ENCODE data around the gene SPG21.

SPG21 gene

GRCh38 chr15:64959128-64959527 lies 30.6 kb downstream of the SPG21 start:
- no peak overlapping the region for H3K4me3 ChIP-seq (replicated peaks in 1 of 2; ENCODE audit: low read depth in 2 of 2, low read length in 2 of 2)
- TF ChIP-seq CTCF (IDR thresholded peaks at IDR 0.05; ENCODE audit: low read depth, low read length) = no peak
- no peak for DNase-seq (ENCODE audit: low read depth in 2 of 2)

GRCh38 chr15:64954395-64954794 lies 35.3 kb downstream of the SPG21 start:
- TF ChIP-seq CTCF (IDR thresholded peaks at IDR 0.05; ENCODE audit: low read depth, low read length) = no peak

GRCh38 chr15:64951777-64952418 lies 37.8 kb downstream of the SPG21 start:
- no peak for TF ChIP-seq CTCF (IDR thresholded peaks at IDR 0.05; ENCODE audit: low read depth, low read length)
- H3K4me3 ChIP-seq (replicated peaks in 1 of 2; ENCODE audit: low read depth in 2 of 2, low read length in 2 of 2) = no peak overlapping the region
- no peak for DNase-seq (ENCODE audit: low read depth in 2 of 2)

More at GRCh38 chr15:64954395-64954794, 35.3 kb downstream of the SPG21 start:
- no peak overlapping the region for H3K4me3 ChIP-seq (replicated peaks in 1 of 2; ENCODE audit: low read depth in 2 of 2, low read length in 2 of 2)
- DNase-seq (ENCODE audit: low read depth in 2 of 2) = no peak

- H3K4me3 ChIP-seq (replicated peaks in 1 of 2; ENCODE audit: low read depth in 2 of 2, low read length in 2 of 2) = no peak overlapping the region
- no peak for DNase-seq (ENCODE audit: low read depth in 2 of 2)
- no peak for TF ChIP-seq CTCF (IDR thresholded peaks at IDR 0.05; ENCODE audit: low read depth, low read length)
Measured at GRCh38 chr15:64950888-64951287, 38.8 kb downstream of the SPG21 start.

GRCh38 chr15:64949383-64950186 lies 40.1 kb downstream of the SPG21 start:
- DNase-seq (ENCODE audit: low read depth in 2 of 2) = no peak
- TF ChIP-seq CTCF (IDR thresholded peaks at IDR 0.05; ENCODE audit: low read depth, low read length) = no peak
- no peak overlapping the region for H3K4me3 ChIP-seq (replicated peaks in 1 of 2; ENCODE audit: low read depth in 2 of 2, low read length in 2 of 2)

- no peak for TF ChIP-seq CTCF (IDR thresholded peaks at IDR 0.05; ENCODE audit: low read depth, low read length)
- no peak overlapping the region for H3K4me3 ChIP-seq (replicated peaks in 1 of 2; ENCODE audit: low read depth in 2 of 2, low read length in 2 of 2)
- no peak for DNase-seq (ENCODE audit: low read depth in 2 of 2)
Measured at GRCh38 chr15:64948916-64949315, 40.8 kb downstream of the SPG21 start.

Measured in cardiac fibroblast (primary cell).